ENCODE measurements around the gene KCNN3.
A peak's percentile ranks its signal among the peaks of the same experiment; 100 is the strongest.

KCNN3 gene

GRCh38 chr1:154751690-154752089 is 118.4 kb downstream of the KCNN3 start:
- no peak for TF ChIP-seq CTCF (IDR thresholded peaks at IDR 0.05; ENCODE audit: borderline replicate concordance, control extremely low read depth, extremely low read depth, insufficient read depth, missing control alignments)
- DNase-seq (ENCODE audit: low spot score), result no peak
- in situ Hi-C loops (cut with MboI; ENCODE audit: low sequenced_read_pairs, unreplicated experiment), result no loop called here

DNA sequence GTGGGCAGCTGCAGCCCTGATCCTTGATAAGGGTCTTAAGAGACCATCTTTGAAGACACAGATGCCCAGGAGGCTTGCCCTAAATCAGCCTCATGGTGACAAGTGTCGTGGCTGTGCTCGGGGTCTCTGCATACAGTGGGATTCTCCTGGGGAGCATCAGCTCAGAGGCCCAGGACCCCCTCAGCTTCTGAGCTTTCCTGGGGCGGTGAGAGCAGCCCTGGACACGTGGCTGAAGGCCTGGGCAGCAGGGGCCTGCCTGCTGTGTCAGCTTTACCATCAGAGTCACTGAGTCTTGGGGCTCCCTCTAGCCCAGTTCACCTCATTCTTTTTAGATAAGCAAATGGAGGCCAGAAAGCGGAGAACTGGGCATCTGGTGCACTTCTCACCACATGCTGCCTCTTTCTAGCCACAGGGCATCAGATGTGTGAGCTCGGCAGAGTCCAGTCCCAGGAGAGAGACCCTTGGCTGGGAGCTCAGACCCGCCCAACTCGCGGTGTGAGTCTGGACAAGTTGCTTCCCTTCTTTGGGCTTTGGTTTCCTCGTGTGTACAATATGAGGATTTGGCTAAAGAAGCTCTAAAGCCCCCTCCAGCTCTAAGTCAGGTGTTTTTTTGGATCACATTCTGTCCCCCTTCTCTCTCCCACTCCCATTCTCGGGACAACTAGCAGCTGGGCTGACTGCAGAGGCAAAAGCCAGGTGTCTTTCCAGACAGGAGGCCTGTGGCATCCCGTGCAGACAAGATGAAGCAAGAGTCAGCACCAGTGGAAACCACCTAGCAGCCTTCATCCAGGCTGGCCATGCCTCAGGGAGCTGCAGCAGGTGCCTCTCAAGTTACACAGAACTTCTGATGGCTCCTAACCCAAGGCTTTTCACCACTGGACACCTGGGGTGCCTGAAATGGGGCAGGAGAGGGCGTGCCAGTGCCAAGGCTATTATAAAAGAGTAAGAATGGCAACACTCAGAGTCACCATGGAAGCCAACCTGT is 119.1 kb downstream of the KCNN3 start:
- no peak for TF ChIP-seq CTCF (IDR thresholded peaks at IDR 0.05; ENCODE audit: borderline replicate concordance, control extremely low read depth, extremely low read depth, insufficient read depth, missing control alignments)
- in situ Hi-C loops (cut with MboI; ENCODE audit: low sequenced_read_pairs, unreplicated experiment), result no loop called here

GRCh38 chr1:154749078-154749760 is 120.9 kb downstream of the KCNN3 start:
- no peak for TF ChIP-seq CTCF (IDR thresholded peaks at IDR 0.05; ENCODE audit: borderline replicate concordance, control extremely low read depth, extremely low read depth, insufficient read depth, missing control alignments)
- in situ Hi-C loops (cut with MboI; ENCODE audit: low sequenced_read_pairs, unreplicated experiment), result no loop called here
- DNase-seq (ENCODE audit: low spot score), result no peak

More for the DNA sequence above, 119.1 kb downstream of the KCNN3 start:
- DNase-seq (ENCODE audit: low spot score), result no peak

DNA sequence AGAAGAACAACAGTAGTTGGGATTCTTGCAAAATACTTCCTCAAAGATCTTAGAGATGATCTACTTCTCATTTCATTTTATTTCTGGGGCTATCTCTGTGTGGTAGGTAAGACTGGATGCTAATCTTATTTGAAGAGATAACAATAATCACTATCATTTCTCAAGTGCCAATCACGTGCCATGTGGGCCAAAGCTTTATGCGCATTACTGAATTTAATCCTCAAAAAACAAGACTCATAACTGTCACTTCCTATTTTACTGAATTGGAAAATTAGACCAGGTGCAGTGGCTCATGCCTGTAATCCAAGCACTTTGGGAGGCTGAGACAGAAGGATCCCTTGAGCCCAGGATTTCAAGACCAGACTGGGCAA is 121.7 kb downstream of the KCNN3 start:
- no peak for DNase-seq (ENCODE audit: low spot score)
- no peak for TF ChIP-seq CTCF (IDR thresholded peaks at IDR 0.05; ENCODE audit: borderline replicate concordance, control extremely low read depth, extremely low read depth, insufficient read depth, missing control alignments)
- in situ Hi-C loops (cut with MboI; ENCODE audit: low sequenced_read_pairs, unreplicated experiment), result no loop called here

DNA sequence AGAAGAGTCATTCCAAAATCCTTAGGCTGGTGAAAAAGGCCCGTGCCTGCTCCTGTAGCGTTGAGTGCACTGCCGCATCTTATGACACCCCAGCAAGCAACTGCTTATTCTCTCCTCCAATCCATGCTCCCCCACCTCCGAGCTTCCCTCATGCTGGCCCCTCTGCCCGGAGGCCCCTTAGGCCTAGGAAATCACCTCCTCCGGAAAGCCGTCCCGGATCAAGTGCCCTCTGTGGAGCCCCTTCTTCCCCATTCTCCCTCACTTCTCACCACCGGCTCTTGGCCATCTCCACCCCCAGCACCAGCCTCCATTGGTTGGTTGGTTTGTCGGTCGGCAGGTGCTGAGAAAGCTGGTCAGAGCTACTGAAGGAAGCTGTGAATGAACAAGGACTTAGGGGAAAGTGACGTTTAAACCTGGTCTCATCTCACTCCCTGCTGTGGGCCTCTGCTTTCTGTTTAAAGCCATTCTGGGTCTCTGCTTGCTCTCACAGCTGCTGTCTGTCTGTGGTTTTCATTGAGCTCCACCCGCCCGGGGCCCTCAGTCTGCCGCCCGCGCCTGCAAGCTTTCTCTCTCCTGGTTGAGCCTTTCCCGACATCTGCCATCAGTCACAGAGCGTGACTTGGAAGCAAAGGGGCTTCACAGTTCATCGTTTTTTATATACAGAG is 122.2 kb downstream of the KCNN3 start:
- DNase-seq (ENCODE audit: low spot score), result peak; percentile 87
- TF ChIP-seq CTCF (IDR thresholded peaks at IDR 0.05; ENCODE audit: borderline replicate concordance, control extremely low read depth, extremely low read depth, insufficient read depth, missing control alignments), result no peak
- in situ Hi-C loops (cut with MboI; ENCODE audit: low sequenced_read_pairs, unreplicated experiment), result no loop called here

DNA sequence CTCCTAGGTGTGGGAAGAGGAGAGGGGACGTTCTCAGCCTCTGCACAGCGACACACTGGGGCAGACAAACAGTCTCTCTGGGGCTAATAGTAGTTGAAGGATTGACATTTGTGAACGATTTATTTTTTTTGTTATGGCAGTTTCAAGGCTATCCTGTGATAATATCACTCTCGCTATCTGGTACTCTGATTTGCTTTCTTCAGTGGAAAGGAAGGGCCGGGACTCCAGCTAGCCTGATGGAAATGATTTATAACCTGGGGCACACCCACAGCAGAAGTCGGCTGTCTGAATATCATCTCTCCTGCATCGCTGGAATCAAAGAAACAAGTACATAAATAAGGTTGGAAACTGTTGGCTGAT is 122.7 kb downstream of the KCNN3 start:
- in situ Hi-C loops (cut with MboI; ENCODE audit: low sequenced_read_pairs, unreplicated experiment), result no loop called here
- DNase-seq (ENCODE audit: low spot score), result no peak
- no peak for TF ChIP-seq CTCF (IDR thresholded peaks at IDR 0.05; ENCODE audit: borderline replicate concordance, control extremely low read depth, extremely low read depth, insufficient read depth, missing control alignments)

Data from GM13976 (cell line).